Ramos (cell line): ENCODE measurements around the gene NIPAL1.

Source experiments
- in situ Hi-C: fragments of 300-500 bp; cut with MboI; formaldehyde crosslinking; loops from one replicate; pipeline ENCODE4 v1.14.3; 2022; ENCODE audit warnings: low sequenced_read_pairs; ENCODE audit not compliant: unreplicated experiment

The NIPAL1 gene

DNA sequence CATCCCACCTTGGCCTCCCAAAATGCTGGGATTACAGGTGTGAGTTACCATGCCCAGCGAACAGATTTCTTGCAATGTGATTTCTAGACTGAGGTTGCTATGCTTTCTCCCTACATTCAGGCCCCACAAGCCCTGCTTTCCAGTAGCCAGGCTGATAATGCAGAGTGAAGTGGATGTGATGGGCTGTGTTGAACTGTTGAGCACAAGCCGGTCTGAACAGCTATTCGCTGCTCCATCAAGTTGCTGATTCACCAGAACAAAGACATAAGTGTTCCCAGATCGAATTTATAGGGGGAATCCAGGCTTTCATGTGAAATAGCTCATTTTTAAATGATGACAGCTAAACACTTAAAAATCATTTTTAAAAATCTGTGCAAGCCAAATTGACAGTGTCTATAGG lies 8.0 kb downstream of the NIPAL1 start:
- in situ Hi-C loops: no loop called here

DNA sequence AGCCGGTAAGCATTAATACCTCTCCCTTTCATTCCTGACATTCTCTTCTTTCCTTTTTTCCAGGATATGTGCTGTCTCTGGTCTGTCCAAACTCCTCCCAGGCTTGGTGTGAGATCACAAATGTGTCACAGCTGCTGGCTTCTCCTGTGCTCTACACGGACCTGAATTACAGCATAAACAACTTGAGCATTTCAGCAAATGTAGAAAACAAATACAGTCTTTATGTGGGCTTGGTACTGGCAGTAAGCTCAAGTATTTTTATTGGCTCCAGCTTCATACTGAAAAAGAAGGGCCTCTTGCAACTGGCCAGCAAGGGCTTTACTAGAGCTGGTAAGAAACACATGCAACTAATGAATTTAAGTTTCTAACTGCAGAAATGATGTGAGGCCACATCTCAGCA lies 8.4 kb downstream of the NIPAL1 start:
- in situ Hi-C loops: no loop called here

DNA sequence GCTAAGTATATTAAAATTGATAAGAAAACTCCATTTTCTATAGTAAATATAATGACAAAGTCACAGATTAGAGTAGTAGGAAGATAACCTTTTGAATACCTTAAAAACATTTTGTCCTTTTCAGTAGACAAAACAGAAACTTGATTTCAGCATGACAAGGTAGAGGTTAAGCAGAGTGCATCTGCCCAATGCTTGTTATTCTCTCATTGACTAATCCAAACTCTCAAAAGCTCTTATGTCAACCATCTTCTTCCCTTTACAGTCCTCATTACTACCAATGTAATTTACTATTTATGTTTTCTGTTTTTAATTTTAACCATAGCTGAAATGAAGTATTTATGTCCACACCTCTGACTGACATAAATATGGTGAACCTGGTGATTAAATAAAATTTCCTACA lies 11.1 kb downstream of the NIPAL1 start:
- in situ Hi-C loops: no loop called here

DNA sequence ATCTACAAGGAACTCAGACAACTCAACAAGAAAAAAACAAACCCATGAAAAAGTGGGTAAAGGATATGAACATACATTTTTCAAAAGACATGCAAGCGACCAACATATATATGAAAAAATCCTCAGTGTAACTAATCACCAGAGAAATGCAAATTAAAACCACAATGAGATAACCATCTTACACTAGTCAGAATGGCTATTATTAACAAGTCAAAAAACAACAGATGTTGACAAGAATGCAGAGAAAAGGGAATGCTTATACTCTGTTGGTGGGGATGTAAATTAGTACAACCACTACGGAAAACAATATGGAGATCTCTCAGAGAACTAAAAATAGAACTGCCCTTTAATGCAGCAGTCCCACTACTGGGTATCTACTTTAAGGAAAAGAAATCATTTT lies 12.1 kb downstream of the NIPAL1 start:
- in situ Hi-C loops: no loop called here

DNA sequence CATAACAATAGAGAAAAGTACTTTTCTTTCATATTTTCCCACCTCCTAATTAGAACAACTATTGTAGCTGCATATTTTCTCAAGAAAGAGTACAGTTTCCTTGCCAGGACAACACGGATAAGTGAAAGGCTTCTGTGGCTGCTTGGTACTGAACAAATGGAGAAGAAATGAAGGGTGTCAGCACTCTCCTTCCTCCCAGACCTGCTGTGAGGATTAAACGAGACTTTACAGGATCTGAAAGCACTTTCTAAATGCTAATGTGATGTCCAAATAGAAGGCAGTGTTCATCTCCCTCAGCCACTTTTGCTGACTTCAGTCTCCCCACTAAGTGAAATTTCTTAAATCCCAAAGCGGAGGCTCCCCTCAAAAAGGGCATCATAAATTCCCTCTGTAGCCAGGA lies 13.9 kb downstream of the NIPAL1 start:
- in situ Hi-C loops: loop anchor here (10.0 kb wide), 1 partner anchor 54 kb away; no protein-coding TSS in a partner anchor

DNA sequence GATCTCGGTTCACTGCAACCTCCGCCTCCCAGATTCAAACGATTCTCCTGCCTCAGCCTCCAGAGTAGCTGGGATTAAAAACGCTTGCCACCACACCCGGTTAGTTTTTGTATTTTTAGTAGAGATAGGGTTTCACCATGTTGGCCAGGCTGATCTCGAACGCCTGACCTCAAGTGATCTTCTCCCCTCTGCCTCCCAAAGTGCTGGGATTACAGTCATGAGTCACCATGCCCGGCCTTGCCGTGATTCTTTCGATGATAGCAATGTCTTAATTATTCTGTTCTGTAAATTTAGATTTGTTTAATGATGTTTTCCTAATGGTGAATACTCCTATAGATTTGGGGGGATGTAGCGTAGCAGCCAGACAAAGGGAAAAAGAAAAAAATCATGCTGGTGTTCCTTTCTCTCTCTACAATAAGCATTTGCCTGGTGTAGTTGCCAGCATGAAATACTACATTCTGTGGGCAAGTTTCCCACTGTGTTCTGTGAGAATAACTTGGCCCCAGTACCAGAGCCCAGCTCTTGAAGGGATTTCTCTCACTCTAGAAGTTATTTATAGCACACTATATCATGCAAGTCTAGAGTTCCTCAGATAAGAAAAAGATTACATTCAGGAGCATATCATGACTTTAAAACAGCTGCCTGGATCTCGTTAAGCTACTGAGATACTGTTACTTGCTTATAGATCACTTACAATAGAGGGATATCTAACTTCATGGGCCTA lies 15.4 kb downstream of the NIPAL1 start:
- in situ Hi-C loops: loop anchor here (10.0 kb wide), 1 partner anchor 53 kb away; no protein-coding TSS in a partner anchor

DNA sequence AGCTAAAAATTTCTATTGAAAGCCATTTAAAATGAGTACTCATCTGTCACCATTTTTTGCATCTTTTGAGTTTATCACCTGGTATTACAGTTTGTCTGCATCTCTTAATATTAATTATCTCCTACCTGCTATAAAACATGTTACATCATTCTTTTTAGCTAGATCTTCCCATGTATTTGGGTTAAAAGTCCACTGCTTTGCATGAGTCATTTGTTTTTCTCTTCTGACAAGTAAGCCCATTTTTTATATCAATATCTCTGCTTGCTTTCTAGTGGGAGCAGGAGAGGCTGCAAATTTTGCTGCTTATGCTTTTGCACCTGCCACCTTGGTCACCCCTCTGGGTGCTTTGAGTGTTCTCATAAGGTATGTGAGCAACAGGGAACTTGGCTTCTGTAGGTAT lies 16.1 kb downstream of the NIPAL1 start:
- in situ Hi-C loops: loop anchor here (10.0 kb wide), 1 partner anchor 52 kb away; no protein-coding TSS in a partner anchor

DNA sequence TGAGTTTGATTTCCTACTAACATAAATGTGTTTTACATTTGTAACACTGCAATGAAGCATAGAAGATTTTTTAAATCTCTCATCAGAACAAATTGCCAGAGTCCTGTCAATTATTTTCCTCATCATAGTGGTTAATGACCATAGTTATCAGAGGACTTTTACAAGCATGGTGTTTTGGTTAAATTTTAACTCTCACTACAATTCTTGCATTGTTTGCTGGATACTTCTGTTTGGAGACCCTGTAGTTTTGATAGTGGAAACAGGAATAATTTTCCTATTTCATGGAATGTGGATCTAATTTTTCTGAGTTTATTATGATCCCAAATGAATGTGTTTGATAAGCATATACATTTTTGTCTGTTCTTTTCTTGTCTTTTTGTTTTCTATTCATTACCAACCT lies 16.8 kb downstream of the NIPAL1 start:
- in situ Hi-C loops: loop anchor here (10.0 kb wide), 1 partner anchor 51 kb away; no protein-coding TSS in a partner anchor

DNA sequence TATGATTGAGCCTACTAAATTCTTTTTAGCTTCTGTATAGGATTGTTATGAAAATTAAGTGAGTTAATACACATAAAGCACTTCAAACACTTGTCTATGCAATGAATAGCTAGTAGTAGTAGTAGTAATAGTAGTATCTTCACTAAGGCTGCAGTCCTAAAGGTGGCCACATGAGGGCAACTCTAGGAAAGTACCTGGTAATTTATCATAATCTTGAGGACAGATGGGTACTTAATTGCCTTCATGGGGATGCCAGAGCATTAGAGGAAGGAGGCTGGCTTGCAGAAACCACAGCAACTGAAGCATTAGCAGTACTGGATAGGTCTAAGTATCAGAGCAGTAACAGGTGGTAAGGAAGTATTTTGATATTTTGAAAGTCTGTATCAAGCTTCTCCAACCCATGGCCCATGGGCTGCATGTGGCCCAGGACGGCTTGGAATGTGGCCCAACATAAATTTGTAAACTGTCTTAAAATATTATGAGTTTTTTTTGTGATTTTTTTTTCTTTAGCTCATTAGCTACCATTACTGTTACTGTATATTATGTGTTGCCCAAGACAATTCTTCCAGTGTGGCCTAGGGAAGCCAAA lies 17.3 kb downstream of the NIPAL1 start:
- in situ Hi-C loops: loop anchor here (10.0 kb wide), 1 partner anchor 51 kb away; no protein-coding TSS in a partner anchor

DNA sequence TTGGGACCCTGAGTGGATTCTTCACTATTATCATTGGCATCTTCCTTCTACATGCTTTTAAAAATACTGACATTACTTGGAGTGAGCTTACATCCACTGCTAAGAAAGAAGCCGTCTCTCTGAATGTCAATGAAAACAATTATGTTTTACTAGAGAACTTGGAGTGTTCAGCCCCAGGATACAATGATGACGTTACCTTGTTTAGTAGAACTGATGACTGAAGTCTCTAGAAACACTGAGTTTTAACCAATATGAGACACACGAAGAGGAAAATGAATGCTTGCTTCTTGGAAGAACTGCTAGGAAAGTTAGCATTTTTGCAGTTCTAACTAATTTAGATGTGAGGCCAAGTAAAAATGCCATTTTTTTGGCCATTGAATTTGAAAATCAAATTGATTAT lies 19.4 kb downstream of the NIPAL1 start:
- in situ Hi-C loops: loop anchor here (10.0 kb wide), 1 partner anchor 49 kb away; no protein-coding TSS in a partner anchor

DNA sequence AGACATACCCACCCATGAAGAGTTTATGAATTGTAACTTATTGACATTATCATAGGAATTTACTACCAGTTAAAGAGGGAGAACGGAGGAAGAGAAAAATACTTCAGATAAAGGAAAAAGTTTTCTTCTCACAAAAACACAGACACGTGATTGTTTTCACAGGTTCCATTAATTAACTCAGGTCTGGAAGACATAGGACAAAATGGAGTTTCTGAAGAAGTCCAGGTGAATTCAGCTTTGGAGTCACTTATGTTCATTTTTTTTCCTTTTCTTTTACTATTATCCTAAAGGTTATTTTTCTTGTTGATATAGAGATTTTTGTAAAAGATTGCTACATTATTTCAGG lies 20.5 kb downstream of the NIPAL1 start:
- in situ Hi-C loops: loop anchor here (10.0 kb wide), 1 partner anchor 48 kb away; no protein-coding TSS in a partner anchor

DNA sequence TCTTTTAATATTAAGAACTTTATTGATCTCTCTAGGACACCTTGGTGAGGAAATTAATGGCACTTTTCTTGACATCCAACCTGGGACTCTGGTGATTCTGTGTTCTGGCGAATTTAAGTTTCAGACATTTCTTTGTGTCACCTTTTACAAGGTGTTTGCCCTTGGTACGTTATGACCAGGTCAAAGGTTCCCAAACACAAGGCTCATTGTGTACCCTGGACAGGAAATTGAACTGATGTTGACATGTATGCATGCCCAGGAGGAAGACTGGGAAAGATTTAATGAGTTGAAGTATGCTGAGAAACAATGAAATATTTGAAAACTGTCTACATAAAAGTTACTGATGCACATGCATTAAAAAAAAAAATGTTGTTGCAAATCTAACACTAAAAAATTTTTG lies 22.1 kb downstream of the NIPAL1 start:
- in situ Hi-C loops: loop anchor here (10.0 kb wide), 1 partner anchor 46 kb away; no protein-coding TSS in a partner anchor

DNA sequence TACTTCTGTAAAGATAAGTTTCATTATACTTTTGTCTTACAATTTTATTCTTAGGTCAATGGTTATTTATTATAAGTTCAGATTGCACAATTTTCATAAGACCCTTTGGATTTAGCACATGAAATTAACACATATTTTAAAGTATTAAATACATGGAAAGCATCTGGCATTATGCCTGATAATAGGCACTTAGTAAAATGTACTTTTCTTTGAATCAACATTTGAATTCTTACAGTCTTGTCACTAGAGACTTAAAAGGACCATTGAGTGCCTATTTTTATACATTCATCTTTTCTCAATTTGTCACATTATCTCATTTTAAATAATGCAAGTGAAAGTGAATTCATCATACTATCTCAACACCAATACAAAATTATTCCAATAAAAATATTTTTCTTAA lies 23.0 kb downstream of the NIPAL1 start:
- in situ Hi-C loops: loop anchor here (10.0 kb wide), 1 partner anchor 45 kb away; no protein-coding TSS in a partner anchor

DNA sequence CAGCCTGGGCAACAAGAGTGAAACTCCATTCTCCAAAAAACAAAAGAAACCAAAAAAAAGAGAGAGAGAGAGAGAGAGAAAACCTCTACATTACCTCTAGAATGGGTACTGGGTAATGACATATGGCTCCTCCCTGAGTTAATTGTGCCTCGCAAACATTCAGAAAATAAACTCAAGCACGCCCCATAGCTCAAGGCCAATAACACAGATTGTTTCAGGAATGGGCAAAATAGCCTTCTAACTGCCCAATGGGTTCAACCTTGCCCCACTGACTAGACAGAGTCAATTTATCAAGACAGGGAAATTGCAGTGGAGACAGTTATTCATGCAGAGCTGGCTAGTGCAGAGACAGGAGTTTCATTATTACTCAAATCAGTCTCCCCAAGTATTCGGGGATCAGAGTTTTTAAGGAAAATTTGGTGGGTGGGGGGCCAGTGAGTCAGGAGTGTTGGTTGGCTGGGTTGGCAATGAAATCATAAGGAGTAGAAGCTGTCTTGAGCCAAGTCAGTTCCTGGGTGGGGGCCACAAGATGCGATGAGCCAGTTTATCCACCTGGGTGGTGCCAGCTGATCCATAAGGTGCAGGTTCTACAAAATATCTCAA lies 25.1 kb downstream of the NIPAL1 start:
- in situ Hi-C loops: no loop called here

DNA sequence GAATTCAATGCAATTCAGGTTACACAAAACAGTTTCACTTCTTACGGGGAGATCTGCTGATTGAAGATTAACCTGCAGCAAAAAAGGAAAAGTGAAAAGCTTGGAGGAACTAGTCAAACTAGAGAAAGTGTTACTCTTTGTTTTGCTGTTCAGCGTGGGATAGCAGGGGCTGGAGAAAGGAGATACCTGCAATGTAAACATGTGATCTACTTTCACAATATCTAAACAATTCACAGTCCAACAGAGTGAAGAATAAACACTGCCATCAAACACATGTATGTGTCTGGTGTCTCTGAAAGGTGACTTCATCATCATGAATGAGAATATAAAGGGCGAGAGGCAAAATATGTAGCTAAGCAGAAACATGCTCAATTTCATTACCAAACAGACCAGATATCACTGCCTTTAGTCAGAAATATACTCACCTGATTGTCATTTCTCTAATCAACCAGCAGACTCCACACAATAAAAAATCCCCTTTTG lies 26.4 kb downstream of the NIPAL1 start:
- in situ Hi-C loops: no loop called here

DNA sequence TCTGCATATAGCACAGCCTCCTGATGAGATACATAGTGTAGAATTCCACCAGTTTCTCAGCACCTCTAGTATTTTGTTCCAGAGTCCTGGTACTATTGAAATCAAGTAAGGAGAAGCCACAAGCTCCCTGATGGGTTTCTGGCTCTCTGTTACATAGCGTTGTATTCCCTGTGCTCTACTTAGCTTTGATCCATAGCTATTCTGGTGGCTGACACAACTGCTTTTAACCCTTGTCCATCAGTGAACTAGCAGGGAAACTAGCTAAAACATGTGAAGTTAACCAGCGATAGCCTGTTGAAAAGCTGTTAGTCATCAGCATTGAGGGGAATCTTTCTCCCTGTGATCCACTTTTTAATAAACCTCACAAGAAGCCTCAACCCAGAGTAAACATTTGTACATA lies 26.9 kb downstream of the NIPAL1 start:
- in situ Hi-C loops: no loop called here

DNA sequence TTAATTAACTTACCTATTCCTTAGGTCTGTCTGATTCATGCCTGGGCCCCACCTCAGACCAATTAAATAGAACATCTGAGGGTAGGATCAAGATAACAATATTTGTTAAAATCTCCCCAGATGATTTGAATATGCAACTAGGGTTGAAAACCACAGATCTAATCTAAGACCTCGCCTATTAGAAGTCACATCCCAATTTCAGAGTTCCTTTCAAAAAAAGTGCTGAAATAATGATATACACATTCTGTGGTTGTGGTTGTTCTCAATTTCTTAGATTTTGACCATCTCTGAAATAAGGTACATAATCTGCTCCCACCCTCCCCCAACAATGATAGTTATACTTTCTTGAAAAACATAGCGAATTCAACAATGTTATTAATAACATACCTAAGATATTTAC lies 27.7 kb downstream of the NIPAL1 start:
- in situ Hi-C loops: no loop called here

DNA sequence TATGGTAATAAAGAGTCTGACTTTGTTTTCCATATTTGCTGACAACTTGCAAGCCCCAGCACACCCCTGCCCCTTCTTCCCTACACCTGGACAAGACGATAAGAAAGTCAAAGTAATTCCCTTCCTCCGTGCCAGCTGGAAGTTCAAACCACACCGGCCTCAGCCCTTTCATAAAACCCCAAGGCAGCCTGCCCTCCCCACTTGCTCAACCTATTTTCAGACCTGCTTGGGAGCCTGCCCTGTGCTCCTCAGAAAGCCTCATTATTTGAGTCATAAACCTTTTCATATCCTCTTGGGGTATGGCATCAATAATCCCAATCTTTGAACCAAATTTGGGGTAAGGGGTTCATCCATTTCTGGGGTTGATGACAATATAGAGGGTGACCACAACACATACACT lies 29.5 kb downstream of the NIPAL1 start:
- in situ Hi-C loops: no loop called here

DNA sequence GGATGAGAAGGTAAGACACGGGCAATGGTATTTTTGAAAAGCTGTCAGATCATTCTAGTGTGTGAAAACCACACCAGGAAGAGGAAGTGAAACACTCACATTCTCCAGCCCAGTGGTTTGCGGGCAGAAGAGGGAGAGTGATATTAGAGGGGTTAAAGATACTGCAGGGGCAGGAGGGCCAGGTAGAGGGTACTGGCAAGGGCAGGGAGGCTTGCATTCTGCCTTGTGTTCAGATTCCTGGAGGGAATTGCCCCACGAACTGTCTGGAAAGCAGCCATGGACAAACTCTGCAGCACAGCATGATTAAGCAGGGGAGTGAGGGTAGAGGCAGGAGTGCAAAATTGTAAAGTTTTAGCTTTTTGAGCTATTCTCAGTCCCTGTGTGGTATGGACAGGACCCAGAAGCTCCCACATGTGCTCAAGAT lies 30.9 kb downstream of the NIPAL1 start:
- in situ Hi-C loops: no loop called here

DNA sequence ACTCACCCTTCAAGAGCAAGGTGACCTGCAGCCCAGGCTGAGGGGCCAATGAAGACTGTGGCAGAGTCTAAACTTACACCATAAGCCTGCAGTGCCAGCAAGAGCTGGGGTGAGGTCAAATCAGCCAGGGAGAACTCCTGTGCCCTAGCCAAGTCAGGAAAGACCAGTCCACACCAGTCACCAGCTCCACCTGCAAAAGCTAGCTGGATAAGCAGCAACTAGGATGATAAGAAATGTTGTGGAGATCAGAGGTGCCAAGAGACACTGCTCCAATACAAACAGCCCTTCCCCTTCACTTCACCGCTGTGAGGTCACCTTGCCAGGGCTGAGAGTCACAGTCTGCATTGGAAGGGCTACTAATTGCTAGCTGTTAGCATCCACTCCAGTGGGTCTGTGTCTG lies 31.3 kb downstream of the NIPAL1 start:
- in situ Hi-C loops: no loop called here

DNA sequence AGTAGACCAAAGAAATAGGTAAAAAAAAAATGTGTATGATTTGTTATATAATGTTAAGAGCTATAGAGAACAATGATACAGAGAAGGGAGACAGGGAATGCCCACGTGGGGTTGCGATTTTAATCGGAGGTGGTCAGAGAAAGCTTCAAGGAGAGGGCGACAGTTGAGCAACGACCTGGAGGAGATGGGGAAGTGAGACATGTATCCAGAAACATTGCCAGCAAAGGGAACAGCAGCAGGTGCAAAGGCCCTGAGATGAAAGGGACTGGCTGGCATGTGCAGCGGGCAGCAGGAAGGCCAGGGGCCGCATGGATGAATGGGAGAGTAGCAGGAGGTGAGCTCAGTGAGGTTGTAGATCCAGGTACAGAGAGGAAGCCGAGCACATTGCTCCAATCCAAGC lies 32.9 kb downstream of the NIPAL1 start:
- in situ Hi-C loops: no loop called here
